Measurements from ENCODE around the gene KLLN. TPM values are rescaled to one million over a fixed set of nuclear protein-coding genes. Genes with fewer than 3 reads are reported as not detected.
"Not testable (repeated sequence)": the region's sequence is repeated elsewhere in the genome, so short reads cannot be mapped to it uniquely, and the experiment has no call there.

KLLN gene
- total RNA-seq, 1 donor from 2014 or later: 1.0 TPM

- no peak for DNase-seq (ENCODE audit: low read depth)
- Histone ChIP-seq H3K36me3 (ENCODE audit: control insufficient read depth, insufficient read depth, low read length) (no peaks in the 10 kb centered on the region), H3K4me3 (ENCODE audit: low read depth, low read length) (no peak overlapping the region), H3K27me3 (ENCODE audit: control insufficient read depth, insufficient read depth, low read length) (no peaks in the 10 kb centered on the region)
- TF ChIP-seq, protein P1, sequence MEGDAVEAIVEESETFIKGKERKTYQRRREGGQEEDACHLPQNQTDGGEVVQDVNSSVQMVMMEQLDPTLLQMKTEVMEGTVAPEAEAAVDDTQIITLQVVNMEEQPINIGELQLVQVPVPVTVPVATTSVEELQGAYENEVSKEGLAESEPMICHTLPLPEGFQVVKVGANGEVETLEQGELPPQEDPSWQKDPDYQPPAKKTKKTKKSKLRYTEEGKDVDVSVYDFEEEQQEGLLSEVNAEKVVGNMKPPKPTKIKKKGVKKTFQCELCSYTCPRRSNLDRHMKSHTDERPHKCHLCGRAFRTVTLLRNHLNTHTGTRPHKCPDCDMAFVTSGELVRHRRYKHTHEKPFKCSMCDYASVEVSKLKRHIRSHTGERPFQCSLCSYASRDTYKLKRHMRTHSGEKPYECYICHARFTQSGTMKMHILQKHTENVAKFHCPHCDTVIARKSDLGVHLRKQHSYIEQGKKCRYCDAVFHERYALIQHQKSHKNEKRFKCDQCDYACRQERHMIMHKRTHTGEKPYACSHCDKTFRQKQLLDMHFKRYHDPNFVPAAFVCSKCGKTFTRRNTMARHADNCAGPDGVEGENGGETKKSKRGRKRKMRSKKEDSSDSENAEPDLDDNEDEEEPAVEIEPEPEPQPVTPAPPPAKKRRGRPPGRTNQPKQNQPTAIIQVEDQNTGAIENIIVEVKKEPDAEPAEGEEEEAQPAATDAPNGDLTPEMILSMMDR (IDR thresholded peaks at IDR 0.05; ENCODE audit: insufficient read depth, low read length, poor library complexity, severe bottlenecking): no peak
Observed at GRCh38 chr10:87887146-87887545, 23.8 kb upstream of the KLLN start.

- Histone ChIP-seq H3K36me3 (ENCODE audit: control insufficient read depth, insufficient read depth, low read length) (no peaks in the 10 kb centered on the region), H3K27me3 (ENCODE audit: control insufficient read depth, insufficient read depth, low read length) (no peaks in the 10 kb centered on the region), H3K4me3 (ENCODE audit: low read depth, low read length) (no peak overlapping the region)
- TF ChIP-seq, protein P1 (IDR thresholded peaks at IDR 0.05; ENCODE audit: insufficient read depth, low read length, poor library complexity, severe bottlenecking): no peak
- DNase-seq (ENCODE audit: low read depth): no peak
Observed at GRCh38 chr10:87886635-87887034, 23.3 kb upstream of the KLLN start.

- H3K36me3 ChIP-seq (ENCODE audit: control insufficient read depth, insufficient read depth, low read length): no peaks in the 10 kb centered on the region
Observed at GRCh38 chr10:87882555-87883294, 19.4 kb upstream of the KLLN start.

DNA sequence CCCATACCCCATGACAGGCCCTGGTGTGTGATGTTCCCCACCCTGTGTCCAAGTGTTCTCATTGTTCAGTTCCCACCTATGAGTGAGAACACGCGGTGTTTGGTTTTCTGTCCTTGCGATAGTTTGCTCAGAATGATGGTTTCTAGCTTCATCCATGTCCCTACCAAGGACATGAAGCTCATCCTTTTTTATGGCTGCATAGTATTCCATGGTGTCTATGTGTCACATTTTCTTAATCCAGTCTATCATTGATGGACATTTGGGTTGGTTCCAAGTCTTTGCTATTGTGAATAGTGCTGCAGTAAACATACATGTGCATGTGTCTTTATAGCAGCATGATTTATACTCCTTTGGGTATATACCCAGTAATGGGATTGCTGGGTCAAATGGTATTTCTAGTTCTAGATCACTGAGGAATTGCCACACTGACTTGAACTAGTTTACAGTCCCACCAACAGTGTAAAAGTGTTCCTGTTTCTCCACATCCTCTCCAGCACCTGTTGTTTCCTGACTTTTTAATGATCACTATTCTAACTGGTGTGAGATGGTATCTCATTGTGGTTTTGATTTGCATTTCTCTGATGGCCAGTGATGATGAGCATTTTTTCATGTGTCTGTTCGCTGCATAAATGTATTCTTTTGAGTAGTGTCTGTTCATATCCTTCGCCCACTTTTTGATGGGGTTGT, 18.2 kb upstream of the KLLN start:
- not testable (repeated sequence) for DNase-seq (ENCODE audit: low read depth); H3K4me3 ChIP-seq (ENCODE audit: low read depth, low read length); H3K36me3 ChIP-seq (ENCODE audit: control insufficient read depth, insufficient read depth, low read length); H3K27me3 ChIP-seq (ENCODE audit: control insufficient read depth, insufficient read depth, low read length)

More at GRCh38 chr10:87882555-87883294, 19.4 kb upstream of the KLLN start:
- Histone ChIP-seq H3K27me3 (ENCODE audit: control insufficient read depth, insufficient read depth, low read length) (no peaks in the 10 kb centered on the region), H3K4me3 (ENCODE audit: low read depth, low read length) (no peak overlapping the region)
- no peak for DNase-seq (ENCODE audit: low read depth)
- TF ChIP-seq, protein P1 (IDR thresholded peaks at IDR 0.05; ENCODE audit: insufficient read depth, low read length, poor library complexity, severe bottlenecking): no peak

DNA sequence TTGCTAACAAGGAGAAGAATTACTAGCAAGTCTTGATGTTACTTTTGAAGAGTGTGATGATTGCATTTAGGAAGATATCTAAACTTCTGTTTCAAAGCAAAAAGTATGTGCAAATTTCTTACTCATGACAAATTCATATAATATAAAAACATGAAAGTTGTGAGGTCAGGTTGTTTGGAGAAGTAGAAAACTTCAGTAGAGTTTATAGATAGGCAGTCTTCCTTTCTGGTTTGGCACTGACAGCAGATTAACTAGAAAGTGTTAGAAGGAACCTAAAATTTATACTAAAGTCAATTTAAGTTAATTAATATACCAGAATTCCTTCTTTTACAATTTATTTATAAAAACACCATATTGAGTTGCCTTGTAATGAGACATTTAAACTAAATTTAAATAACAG, 17.0 kb upstream of the KLLN start:
- no peak for DNase-seq (ENCODE audit: low read depth)
- Histone ChIP-seq H3K27me3 (ENCODE audit: control insufficient read depth, insufficient read depth, low read length) (no peaks in the 10 kb centered on the region), H3K36me3 (ENCODE audit: control insufficient read depth, insufficient read depth, low read length) (no peaks in the 10 kb centered on the region), H3K4me3 (ENCODE audit: low read depth, low read length) (no peak overlapping the region)
- TF ChIP-seq, protein P1 (IDR thresholded peaks at IDR 0.05; ENCODE audit: insufficient read depth, low read length, poor library complexity, severe bottlenecking): no peak

DNA sequence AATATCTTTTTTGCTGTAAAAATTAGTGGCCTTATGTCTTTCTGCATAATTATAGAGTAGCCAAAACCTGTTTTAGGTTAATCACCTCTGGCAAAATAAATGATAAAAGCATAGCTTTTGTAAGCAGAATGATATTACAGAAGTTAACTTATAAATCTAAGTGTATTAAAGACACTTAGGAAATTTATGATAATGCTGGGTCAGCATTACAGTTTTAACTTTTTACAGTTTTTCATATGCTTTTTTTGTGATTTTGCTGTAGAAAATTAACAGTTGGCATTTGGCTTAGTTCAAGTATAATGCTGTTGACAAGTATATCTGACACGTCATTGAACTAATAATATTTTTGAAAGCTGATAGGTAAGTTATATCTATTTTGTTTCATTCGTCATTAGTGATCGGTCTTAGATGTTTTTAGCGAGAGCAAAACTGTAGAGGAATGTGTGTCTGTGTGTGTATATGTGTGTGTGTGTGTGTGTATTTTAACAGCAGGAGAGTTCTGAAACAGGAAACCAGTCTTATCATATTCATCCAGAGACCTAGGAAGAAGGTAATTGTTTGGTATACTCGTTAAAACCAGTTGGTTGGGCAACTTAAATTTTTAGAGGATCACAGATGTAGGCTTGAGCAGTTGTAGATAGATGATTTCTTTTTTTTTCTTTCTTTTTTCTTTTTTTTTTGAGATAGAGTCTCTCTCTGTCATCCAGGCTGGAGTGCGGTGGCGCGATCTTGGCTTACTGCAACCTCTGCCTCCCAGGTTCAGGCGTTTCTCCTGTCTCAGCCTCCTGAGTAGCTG, 15.5 kb upstream of the KLLN start:
- H3K27me3 ChIP-seq (ENCODE audit: control insufficient read depth, insufficient read depth, low read length): no peaks in the 10 kb centered on the region
- H3K36me3 ChIP-seq (ENCODE audit: control insufficient read depth, insufficient read depth, low read length): no peaks in the 10 kb centered on the region
- no peak overlapping the region for H3K4me3 ChIP-seq (ENCODE audit: low read depth, low read length)
- DNase-seq (ENCODE audit: low read depth): no peak
- TF ChIP-seq, protein P1 (IDR thresholded peaks at IDR 0.05; ENCODE audit: insufficient read depth, low read length, poor library complexity, severe bottlenecking): no peak
